ENCODE results near the gene TMEM100. TPM values are rescaled to one million over a fixed set of nuclear protein-coding genes. Genes with fewer than 3 reads are reported as not detected.

Gene TMEM100
- total RNA-seq, 1 donor, result 0.36 TPM

DNA sequence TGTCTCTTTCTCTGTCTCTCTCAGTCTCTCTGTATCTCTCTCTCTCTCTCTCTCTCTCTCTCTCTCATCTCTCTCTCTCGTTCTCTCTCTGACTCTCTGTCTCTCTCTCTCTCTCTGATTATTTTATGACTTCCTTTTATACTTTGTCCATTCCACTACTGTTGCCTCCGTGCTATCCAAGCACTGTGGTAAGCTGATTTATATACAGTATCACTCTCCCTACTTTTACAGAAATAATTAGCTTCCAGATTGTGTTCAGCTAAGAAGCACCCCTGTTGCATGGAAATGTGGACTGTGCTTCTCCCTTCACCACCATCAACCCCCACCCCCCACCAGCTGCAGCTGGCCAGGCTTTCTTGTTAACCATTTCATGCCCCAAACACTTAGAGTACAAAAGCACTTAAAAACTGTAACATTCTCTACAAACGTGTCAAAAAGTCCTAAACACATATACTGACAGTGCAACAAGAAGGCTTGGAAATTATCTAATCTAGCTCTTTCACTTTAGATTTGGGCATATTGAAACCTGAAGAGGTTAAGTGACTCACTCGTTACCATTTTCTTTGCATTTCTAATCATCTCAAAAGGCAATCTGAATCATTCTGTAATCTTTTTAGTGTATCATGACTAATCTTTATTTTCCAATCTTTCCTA is 11.6 kb upstream of the TMEM100 start:
- H3K79me2 ChIP-seq (ENCODE audit: insufficient read depth, low read length), result no peaks in the 10 kb centered on the region

DNA sequence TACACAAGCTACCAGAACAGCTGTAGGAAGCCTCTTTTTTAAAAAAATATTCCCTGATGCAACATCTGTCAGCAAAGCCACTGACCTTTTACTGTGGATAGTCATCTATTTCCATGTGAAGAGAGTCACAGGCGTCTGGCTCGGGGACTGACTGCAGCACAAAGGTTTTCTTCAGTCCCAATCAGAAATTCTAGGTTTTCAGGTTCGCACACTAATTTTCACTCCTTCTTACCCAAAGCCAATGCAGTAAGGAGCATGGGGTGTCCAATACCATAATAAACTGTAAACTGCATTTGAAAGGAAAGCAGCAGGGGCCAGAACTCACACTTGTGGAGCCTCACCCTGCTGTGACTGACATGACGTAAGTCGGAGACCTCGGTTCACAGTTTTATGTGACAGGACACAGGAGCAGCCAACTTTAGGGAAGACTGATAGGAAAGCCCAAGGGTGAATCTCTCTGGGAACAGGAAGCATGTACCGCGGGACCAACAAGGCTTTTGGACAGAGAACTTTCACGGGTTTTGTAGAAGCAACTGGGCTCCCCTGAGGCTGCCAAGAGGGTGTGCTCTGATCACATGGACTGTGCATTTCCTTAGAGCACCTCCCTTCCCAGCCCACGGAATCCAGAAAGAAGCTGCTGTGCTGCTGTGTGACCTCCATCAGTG is 9.1 kb upstream of the TMEM100 start:
- Histone ChIP-seq H3K79me2 (ENCODE audit: insufficient read depth, low read length) (no peaks in the 10 kb centered on the region), H3K4me2 (ENCODE audit: insufficient read depth, low read length) (peak overlapping the region; percentile 67), H3K4me1 (ENCODE audit: insufficient read depth, low read length) (peaks cover 56% of the 10 kb centered on the region), H3K27me3 (ENCODE audit: insufficient read depth, low read length) (no peaks in the 10 kb centered on the region), H3K36me3 (ENCODE audit: insufficient read depth, low read length) (no peaks in the 10 kb centered on the region), H3K9me3 (ENCODE audit: low read depth, low read length) (no peaks in the 10 kb centered on the region), H4K20me1 (ENCODE audit: insufficient read depth, low read length) (no peaks in the 10 kb centered on the region), H2AFZ (ENCODE audit: low read length) (peak overlapping the region; percentile 84), H3K27ac (ENCODE audit: low read depth, low read length) (no peak overlapping the region), H3K4me3 (ENCODE audit: insufficient read depth, low read length) (peak overlapping the region; percentile 29)
- TF ChIP-seq, protein P1, sequence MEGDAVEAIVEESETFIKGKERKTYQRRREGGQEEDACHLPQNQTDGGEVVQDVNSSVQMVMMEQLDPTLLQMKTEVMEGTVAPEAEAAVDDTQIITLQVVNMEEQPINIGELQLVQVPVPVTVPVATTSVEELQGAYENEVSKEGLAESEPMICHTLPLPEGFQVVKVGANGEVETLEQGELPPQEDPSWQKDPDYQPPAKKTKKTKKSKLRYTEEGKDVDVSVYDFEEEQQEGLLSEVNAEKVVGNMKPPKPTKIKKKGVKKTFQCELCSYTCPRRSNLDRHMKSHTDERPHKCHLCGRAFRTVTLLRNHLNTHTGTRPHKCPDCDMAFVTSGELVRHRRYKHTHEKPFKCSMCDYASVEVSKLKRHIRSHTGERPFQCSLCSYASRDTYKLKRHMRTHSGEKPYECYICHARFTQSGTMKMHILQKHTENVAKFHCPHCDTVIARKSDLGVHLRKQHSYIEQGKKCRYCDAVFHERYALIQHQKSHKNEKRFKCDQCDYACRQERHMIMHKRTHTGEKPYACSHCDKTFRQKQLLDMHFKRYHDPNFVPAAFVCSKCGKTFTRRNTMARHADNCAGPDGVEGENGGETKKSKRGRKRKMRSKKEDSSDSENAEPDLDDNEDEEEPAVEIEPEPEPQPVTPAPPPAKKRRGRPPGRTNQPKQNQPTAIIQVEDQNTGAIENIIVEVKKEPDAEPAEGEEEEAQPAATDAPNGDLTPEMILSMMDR (IDR thresholded peaks at IDR 0.05; ENCODE audit: extremely low read depth, low read depth, low read length), result no peak
- no peak for DNase-seq (ENCODE audit: insufficient read length, low spot score, missing footprints)

More for the DNA sequence above, 11.6 kb upstream of the TMEM100 start:
- Histone ChIP-seq H3K9me3 (ENCODE audit: low read depth, low read length) (no peaks in the 10 kb centered on the region), H3K4me1 (ENCODE audit: insufficient read depth, low read length) (peaks cover 31% of the 10 kb centered on the region), H4K20me1 (ENCODE audit: insufficient read depth, low read length) (no peaks in the 10 kb centered on the region), H3K27ac (ENCODE audit: low read depth, low read length) (no peak overlapping the region), H2AFZ (ENCODE audit: low read length) (peak overlapping the region; percentile 26), H3K27me3 (ENCODE audit: insufficient read depth, low read length) (no peaks in the 10 kb centered on the region), H3K36me3 (ENCODE audit: insufficient read depth, low read length) (no peaks in the 10 kb centered on the region), H3K4me2 (ENCODE audit: insufficient read depth, low read length) (peak overlapping the region; percentile 53), H3K4me3 (ENCODE audit: insufficient read depth, low read length) (peak overlapping the region; percentile 8)
- TF ChIP-seq, protein P1 (IDR thresholded peaks at IDR 0.05; ENCODE audit: extremely low read depth, low read depth, low read length), result no peak
- DNase-seq (ENCODE audit: insufficient read length, low spot score, missing footprints), result peak; percentile 44

DNA sequence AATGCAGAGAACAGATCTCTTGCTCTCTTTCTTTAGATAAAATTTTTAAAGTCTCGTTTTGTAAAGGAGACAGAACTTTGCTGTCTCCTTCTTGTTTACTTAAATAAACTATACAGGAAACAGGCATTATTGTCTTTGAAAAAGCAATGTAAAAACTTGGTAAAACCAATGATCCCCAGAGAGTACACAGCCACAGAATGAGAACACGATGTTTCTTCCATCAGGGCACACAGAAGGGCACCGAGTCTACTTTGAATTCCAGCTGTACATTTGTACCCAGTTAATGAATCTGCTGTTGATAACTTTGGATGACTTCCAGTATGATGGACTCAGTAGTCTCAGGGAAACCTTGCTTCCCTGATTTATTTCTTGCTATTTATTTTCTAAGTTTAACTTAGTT is 8.1 kb upstream of the TMEM100 start:
- DNase-seq (ENCODE audit: insufficient read length, low spot score, missing footprints), result no peak
- Histone ChIP-seq H3K4me1 (ENCODE audit: insufficient read depth, low read length) (peaks cover 65% of the 10 kb centered on the region), H3K79me2 (ENCODE audit: insufficient read depth, low read length) (no peaks in the 10 kb centered on the region), H4K20me1 (ENCODE audit: insufficient read depth, low read length) (no peaks in the 10 kb centered on the region), H3K27ac (ENCODE audit: low read depth, low read length) (no peak overlapping the region), H3K4me3 (ENCODE audit: insufficient read depth, low read length) (no peak overlapping the region), H3K4me2 (ENCODE audit: insufficient read depth, low read length) (peak overlapping the region; percentile 17), H2AFZ (ENCODE audit: low read length) (peak overlapping the region; percentile 2), H3K27me3 (ENCODE audit: insufficient read depth, low read length) (no peaks in the 10 kb centered on the region), H3K9me3 (ENCODE audit: low read depth, low read length) (no peaks in the 10 kb centered on the region), H3K36me3 (ENCODE audit: insufficient read depth, low read length) (no peaks in the 10 kb centered on the region)
- TF ChIP-seq, protein P1 (IDR thresholded peaks at IDR 0.05; ENCODE audit: extremely low read depth, low read depth, low read length), result no peak

DNA sequence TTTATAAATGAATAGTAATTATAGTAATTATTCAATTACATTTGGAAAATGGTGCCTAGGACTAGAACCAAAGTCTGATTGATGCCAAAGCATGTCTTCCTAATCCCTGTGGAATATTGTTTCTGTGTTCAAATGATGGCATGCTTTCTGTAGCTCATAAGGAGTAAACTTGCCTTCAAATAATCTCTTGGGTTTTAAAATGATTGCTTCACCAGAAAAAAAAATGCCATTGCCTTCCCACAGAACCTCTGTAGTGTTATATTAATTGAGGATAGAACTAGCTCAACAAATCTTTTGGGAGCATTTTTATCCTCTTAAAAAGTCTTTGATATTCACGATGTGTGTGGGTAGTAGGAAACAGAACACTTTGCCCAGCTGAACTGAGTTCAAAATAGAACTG is 7.7 kb upstream of the TMEM100 start:
- no peak overlapping the region for H3K4me3 ChIP-seq (ENCODE audit: insufficient read depth, low read length)
- H3K36me3 ChIP-seq (ENCODE audit: insufficient read depth, low read length), result no peaks in the 10 kb centered on the region
- H4K20me1 ChIP-seq (ENCODE audit: insufficient read depth, low read length), result no peaks in the 10 kb centered on the region
- peaks cover 69% of the 10 kb centered on the region for H3K4me1 ChIP-seq (ENCODE audit: insufficient read depth, low read length)
- no peak overlapping the region for H3K27ac ChIP-seq (ENCODE audit: low read depth, low read length)
- TF ChIP-seq, protein P1 (IDR thresholded peaks at IDR 0.05; ENCODE audit: extremely low read depth, low read depth, low read length), result no peak
- peak overlapping the region; percentile 2 for H2AFZ ChIP-seq (ENCODE audit: low read length)
- no peaks in the 10 kb centered on the region for H3K9me3 ChIP-seq (ENCODE audit: low read depth, low read length)
- peak overlapping the region; percentile 17 for H3K4me2 ChIP-seq (ENCODE audit: insufficient read depth, low read length)
- no peak for DNase-seq (ENCODE audit: insufficient read length, low spot score, missing footprints)
- no peaks in the 10 kb centered on the region for H3K27me3 ChIP-seq (ENCODE audit: insufficient read depth, low read length)
- H3K79me2 ChIP-seq (ENCODE audit: insufficient read depth, low read length), result no peaks in the 10 kb centered on the region

All from osteoblast (primary cell).